Stimulated activated naive CD8-positive, alpha-beta T cell treated with anti-CD3 and anti-CD28 coated beads, Interleukin-15, amount 100 ng/mL, for 72 hours (primary cell): ENCODE measurements around the gene IL1B.
A peak's percentile ranks its signal among the peaks of the same experiment; 100 is the strongest.

Experiments
- ATAC-seq: fragments of 150-1000 bp; cut with Tn5 transposase; 2 replicates; pipeline ENCODE4 v1.10.0; 2021; ENCODE audit warnings: mild to moderate bottlenecking, moderate library complexity
- DNase-seq, 2 donors: peaks; one replicate each; pipeline ENCODE4 v3.0.0; 2021 to 2022
- H3K27ac Mint-ChIP-seq, 2 donors: one replicate each; pipeline ENCODE4 v1.8.0; 2022; ENCODE audit warnings: mild to moderate bottlenecking in 2 of 2, mixed read lengths in 2 of 2, moderate library complexity in 2 of 2
- H3K27me3 Mint-ChIP-seq: one replicate; pipeline ENCODE4 v1.8.0; 2022; ENCODE audit warnings: mixed read lengths
- H3K4me1 Mint-ChIP-seq: one replicate; pipeline ENCODE4 v1.8.0; 2022; ENCODE audit warnings: mild to moderate bottlenecking, mixed read lengths
- H3K4me3 Mint-ChIP-seq, 2 donors: one replicate each; pipeline ENCODE4 v1.8.0; 2022; ENCODE audit warnings: mild to moderate bottlenecking in 2 of 2, mixed read lengths in 2 of 2, moderate library complexity in 1 of 2
- H3K9me3 Mint-ChIP-seq, 2 donors: one replicate each; pipeline ENCODE4 v1.8.0; 2022; ENCODE audit warnings: mixed read lengths in 2 of 2

The IL1B gene

DNA sequence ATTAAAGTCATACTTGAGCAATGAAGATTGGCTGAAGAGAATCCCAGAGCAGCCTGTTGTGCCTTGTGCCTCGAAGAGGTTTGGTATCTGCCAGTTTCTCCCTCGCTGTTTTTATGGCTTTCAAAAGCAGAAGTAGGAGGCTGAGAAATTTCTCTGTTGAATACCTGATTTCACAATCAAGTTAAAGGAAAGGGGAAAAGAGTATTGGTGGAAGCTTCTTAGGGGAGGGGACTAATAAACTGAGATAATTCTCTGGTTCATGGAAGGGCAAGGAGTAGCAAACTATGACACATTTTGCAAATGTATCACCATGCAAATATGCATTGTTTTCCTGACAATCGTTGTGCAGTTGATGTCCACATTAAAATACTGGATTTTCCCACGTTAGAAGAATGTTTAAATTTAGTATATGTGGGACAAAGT, at the start of gene IL1B:
Gene IL1B (minus strand): TSS at position 85 of the 423 bp plus-strand sequence. CDS start 550 bp downstream, outside the sequence.
- Mint-ChIP-seq H3K27ac (no peak within 1 kb of the TSS), H3K9me3 (no peaks in the 10 kb centered on the region), H3K27me3 (peaks cover 71% of the 10 kb centered on the region), H3K4me3 (no peak within 1 kb of the TSS), H3K4me1 (peaks cover 8% of the 10 kb centered on the region)
- ATAC-seq = no peak
- DNase-seq = no peak

GRCh38 chr2:112886291-112886690, 49.7 kb upstream of the IL1B start:
- no peaks in the 10 kb centered on the region for H3K9me3 Mint-ChIP-seq
- peaks cover 16% of the 10 kb centered on the region for H3K4me1 Mint-ChIP-seq
- no peak overlapping the region for H3K4me3 Mint-ChIP-seq
- peak overlapping the region in 1 of 2 donors; percentile 6 for H3K27ac Mint-ChIP-seq
- H3K27me3 Mint-ChIP-seq = no peaks in the 10 kb centered on the region
- no peak for ATAC-seq
- no peak for DNase-seq

GRCh38 chr2:112885506-112885902, 48.9 kb upstream of the IL1B start:
- ATAC-seq (no peak), DNase-seq (no peak)
- no peaks in the 10 kb centered on the region for H3K9me3 Mint-ChIP-seq
- peaks cover 24% of the 10 kb centered on the region for H3K4me1 Mint-ChIP-seq
- no peak overlapping the region for H3K4me3 Mint-ChIP-seq
- no peaks in the 10 kb centered on the region for H3K27me3 Mint-ChIP-seq
- no peak overlapping the region for H3K27ac Mint-ChIP-seq

DNA sequence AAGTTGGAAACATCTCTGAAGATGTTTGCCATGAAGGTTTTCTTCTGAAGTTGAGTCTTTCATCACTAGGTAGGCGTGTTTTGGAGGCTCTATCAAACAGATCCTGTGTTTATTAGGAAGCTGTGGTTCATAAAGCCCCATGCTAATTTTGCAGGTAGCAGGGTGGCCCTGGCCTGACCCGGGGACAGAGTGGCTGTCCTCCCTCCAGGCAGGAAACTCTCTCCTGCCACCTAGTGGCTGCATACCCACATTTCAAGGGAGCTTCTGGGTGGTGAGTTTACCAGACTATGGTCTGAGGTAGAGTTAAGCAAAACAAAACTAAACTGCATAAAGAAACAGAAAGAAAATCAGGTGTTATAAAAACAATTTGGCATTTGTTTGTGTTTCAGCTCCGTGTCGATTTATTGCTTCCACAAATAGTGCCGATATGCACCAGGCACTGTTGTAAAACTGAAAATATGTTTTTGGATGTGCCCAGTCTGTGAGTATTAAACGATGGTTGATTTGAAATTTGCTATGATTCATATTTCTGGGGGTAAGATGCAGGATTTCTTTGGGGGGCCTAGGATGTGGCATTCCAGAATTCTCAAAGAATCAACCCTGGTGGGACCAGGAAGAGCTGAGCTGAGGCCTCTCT, 48.4 kb upstream of the IL1B start:
- H3K4me1 Mint-ChIP-seq = peaks cover 29% of the 10 kb centered on the region
- peak; percentile 85 for ATAC-seq
- H3K9me3 Mint-ChIP-seq = no peaks in the 10 kb centered on the region
- DNase-seq = peak; percentile 69 to 72
- H3K4me3 Mint-ChIP-seq = no peak overlapping the region
- no peaks in the 10 kb centered on the region for H3K27me3 Mint-ChIP-seq
- no peak overlapping the region for H3K27ac Mint-ChIP-seq

- Mint-ChIP-seq H3K9me3 (no peaks in the 10 kb centered on the region), H3K4me1 (peaks cover 39% of the 10 kb centered on the region), H3K27me3 (no peaks in the 10 kb centered on the region), H3K27ac (peak overlapping the region in 1 of 2 donors; percentile 65), H3K4me3 (no peak overlapping the region)
- DNase-seq (no peak), ATAC-seq (no peak)
These were observed 47.1 kb upstream of the IL1B start for GRCh38 chr2:112883669-112884068.

- Mint-ChIP-seq H3K4me1 (peaks cover 39% of the 10 kb centered on the region), H3K27ac (peak overlapping the region in 1 of 2 donors; percentile 67), H3K4me3 (peak overlapping the region in 1 of 2 donors; percentile 44), H3K9me3 (no peaks in the 10 kb centered on the region), H3K27me3 (no peaks in the 10 kb centered on the region)
- ATAC-seq (peak; percentile 60), DNase-seq (peak in 1 of 2 donors; percentile 14)
These were observed 44.8 kb upstream of the IL1B start for GRCh38 chr2:112881217-112881985.

- peak overlapping the region in 1 of 2 donors; percentile 61 for H3K4me3 Mint-ChIP-seq
- H3K9me3 Mint-ChIP-seq = no peaks in the 10 kb centered on the region
- ATAC-seq = no peak
- H3K4me1 Mint-ChIP-seq = peaks cover 39% of the 10 kb centered on the region
- H3K27me3 Mint-ChIP-seq = no peaks in the 10 kb centered on the region
- H3K27ac Mint-ChIP-seq = peak overlapping the region; percentile 19 to 84
- no peak for DNase-seq
These were observed 44.1 kb upstream of the IL1B start for GRCh38 chr2:112880696-112881095.

DNA sequence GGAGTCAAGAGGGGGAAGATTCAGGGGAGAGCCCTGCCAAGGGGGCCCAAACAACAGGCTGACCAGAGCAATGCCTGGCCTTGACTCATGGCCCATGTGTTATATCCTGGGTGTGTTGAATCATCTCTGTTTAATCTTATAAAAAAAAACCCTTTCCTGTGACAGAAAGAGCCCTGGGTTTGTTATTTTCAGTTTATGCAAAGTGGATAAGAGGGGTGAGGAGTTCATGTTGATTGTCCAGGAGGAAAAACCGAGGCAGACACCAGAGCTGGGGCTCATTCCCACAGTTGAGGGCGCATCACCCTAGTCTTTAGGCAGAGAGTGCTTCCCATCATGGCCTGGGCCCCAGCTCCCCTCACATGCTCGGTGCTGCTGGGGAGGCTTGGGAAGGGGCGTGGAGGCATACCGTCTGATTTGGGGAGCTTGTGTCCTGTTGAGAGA, 43.5 kb upstream of the IL1B start:
- no peaks in the 10 kb centered on the region for H3K9me3 Mint-ChIP-seq
- H3K4me1 Mint-ChIP-seq = peaks cover 36% of the 10 kb centered on the region
- peak overlapping the region in 1 of 2 donors; percentile 61 for H3K4me3 Mint-ChIP-seq
- DNase-seq = no peak
- peaks cover 6% of the 10 kb centered on the region for H3K27me3 Mint-ChIP-seq
- peak; percentile 59 for ATAC-seq
- peak overlapping the region in 1 of 2 donors; percentile 83 for H3K27ac Mint-ChIP-seq

DNA sequence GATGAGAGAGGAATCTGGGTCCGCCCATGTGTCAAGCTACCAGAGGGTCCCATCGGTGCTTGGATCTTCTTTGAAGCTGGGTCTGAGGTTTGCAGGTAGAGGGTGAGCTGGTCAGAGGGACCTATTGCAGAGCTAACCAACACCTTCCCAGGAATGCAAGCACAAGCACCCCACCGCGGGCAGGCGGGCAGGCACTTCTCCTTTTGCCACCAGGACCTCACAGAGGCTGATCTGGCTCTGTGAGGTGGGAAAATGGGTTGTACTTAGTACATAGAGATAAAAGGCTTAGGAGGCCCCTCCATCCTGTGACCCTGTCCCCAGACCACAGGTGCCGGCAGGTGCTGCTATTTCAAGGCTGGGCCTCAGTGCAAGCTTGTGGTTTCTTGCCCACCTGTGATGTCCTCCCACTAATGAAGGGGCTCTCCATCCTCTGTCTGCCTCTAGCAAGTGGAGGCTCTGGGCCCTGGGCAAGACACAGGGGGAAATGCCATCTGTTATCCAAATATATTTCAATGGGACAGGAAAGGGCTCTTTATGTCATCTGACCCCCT, 43.0 kb upstream of the IL1B start:
- H3K4me1 Mint-ChIP-seq = peaks cover 30% of the 10 kb centered on the region

GRCh38 chr2:112877423-112877822, 40.8 kb upstream of the IL1B start:
- ATAC-seq (no peak), DNase-seq (no peak)
- H3K4me3 Mint-ChIP-seq = no peak overlapping the region
- H3K27me3 Mint-ChIP-seq = peaks cover 29% of the 10 kb centered on the region
- peaks cover 28% of the 10 kb centered on the region for H3K4me1 Mint-ChIP-seq
- H3K9me3 Mint-ChIP-seq = no peaks in the 10 kb centered on the region
- peak overlapping the region in 1 of 2 donors; percentile 69 for H3K27ac Mint-ChIP-seq

More for the DNA sequence above, 43.0 kb upstream of the IL1B start:
- DNase-seq (no peak), ATAC-seq (peak; percentile 25)
- Mint-ChIP-seq H3K27me3 (peaks cover 9% of the 10 kb centered on the region), H3K27ac (no peak overlapping the region), H3K4me3 (peak overlapping the region in 1 of 2 donors; percentile 61), H3K9me3 (no peaks in the 10 kb centered on the region)

- Mint-ChIP-seq H3K27me3 (peaks cover 34% of the 10 kb centered on the region), H3K4me3 (no peak overlapping the region), H3K27ac (no peak overlapping the region), H3K9me3 (no peaks in the 10 kb centered on the region), H3K4me1 (peaks cover 28% of the 10 kb centered on the region)
- DNase-seq (no peak), ATAC-seq (no peak)
These were observed 40.4 kb upstream of the IL1B start for GRCh38 chr2:112876971-112877361.

DNA sequence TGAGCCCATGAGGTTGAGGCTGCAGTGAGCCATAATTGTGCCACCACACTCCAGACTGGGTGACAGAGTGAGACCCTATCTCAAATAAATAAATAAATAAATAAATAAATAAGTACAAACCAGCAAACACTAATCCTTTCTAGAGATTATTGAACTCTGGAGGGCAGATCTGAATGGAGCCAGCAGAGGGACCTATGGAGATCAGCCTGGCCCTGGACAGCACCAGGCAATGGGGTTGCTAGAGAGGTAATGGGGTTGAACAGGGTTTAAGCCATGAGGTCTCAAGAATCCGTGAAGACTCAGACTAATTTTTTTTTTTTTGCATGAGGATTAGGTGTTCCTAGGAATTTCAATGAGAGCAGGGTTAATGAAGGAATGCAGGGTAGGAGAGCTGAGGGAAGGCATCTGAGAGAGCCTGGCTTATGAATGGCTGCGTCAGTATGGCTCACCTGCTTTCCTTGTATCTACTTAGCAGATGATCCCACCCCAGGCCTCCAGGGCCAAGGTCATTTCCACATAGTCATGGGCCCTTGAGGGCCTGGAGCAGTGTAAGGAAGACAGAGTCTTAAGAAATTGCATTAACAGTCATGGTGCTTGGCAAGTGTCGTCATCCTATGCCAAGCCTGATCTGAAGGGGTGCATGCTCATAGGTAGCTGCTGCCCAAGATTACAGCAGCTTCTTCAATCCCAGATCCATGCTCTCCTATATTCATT, 39.8 kb upstream of the IL1B start:
- peaks cover 39% of the 10 kb centered on the region for H3K27me3 Mint-ChIP-seq

DNA sequence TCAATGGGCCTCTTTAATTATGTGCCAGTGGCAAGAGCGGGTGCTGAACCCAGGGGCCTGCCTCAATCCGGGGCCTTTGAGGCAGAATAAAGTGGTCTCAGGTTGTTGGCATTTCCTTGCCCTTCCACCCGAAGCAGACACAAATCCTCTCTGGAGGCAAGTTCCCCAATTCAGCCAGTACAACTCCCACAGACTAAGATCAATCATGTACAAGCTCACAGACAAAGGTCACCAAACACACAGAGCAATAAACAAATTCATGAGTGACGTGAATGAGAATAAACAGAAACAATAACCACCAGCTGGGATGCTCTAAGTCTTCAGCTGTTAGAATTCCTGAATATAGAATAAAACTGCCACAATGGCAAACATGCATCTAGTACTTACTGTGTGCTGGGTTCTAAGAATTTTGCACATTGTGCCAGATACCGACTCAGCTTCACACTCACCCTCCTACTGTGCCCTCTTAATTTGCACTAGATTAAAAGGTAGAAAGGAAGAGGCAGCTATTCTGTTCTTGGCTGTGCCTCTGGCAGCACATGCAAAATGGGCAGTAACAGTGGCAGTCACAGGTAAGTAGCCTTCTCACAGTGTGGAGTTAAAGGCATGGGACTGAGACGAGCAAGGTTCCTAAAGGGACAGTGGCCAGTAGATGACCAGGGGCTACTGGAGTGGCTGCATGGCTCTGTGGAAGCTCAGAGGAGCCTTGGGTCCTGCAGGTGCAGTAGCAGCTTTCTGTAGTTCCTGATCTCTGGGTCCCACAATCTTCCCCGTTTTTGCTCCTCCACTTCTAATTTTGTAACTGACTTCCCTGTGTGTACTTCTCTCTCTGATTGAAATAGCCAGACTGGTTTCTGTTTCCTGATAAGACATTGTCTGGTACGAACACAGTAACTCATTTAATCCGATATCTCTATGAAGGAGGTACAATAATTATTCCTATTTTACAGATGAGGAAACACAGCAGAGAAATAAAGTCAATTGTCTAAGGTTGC, 34.6 kb upstream of the IL1B start:
- peaks cover 0 to under 1% of the 10 kb centered on the region in 2 donors for H3K9me3 Mint-ChIP-seq
- DNase-seq = no peak
- peaks cover 72% of the 10 kb centered on the region for H3K27me3 Mint-ChIP-seq
- no peak overlapping the region for H3K4me3 Mint-ChIP-seq
- no peak for ATAC-seq
- peaks cover 6% of the 10 kb centered on the region for H3K4me1 Mint-ChIP-seq
- H3K27ac Mint-ChIP-seq = no peak overlapping the region

More for the DNA sequence above, 39.8 kb upstream of the IL1B start:
- H3K4me3 Mint-ChIP-seq = no peak overlapping the region
- ATAC-seq (no peak), DNase-seq (no peak)
- peaks cover 24% of the 10 kb centered on the region for H3K4me1 Mint-ChIP-seq
- no peak overlapping the region for H3K27ac Mint-ChIP-seq
- H3K9me3 Mint-ChIP-seq = no peaks in the 10 kb centered on the region

GRCh38 chr2:112869258-112869842, 32.8 kb upstream of the IL1B start:
- Mint-ChIP-seq H3K4me1 (peaks cover 6% of the 10 kb centered on the region), H3K27ac (no peak overlapping the region), H3K9me3 (peaks cover 0 to 9% of the 10 kb centered on the region in 2 donors), H3K4me3 (no peak overlapping the region), H3K27me3 (peaks cover 62% of the 10 kb centered on the region)
- no peak for ATAC-seq
- DNase-seq = peak in 1 of 2 donors; percentile 19
